Epithelial cell of esophagus (primary cell): ENCODE data around the gene SMS.

ENCODE experiments used
- DNase-seq: peaks from one replicate; pipeline ENCODE4 v3.0.0; 2010; ENCODE audit warnings: low read depth
- H3K4me3 ChIP-seq: 2 replicates; pipeline ENCODE4 v1.5.1; 2011; ENCODE audit warnings: mild to moderate bottlenecking, low read length, control low read depth
- TF ChIP-seq, protein P1 (sequence below): IDR thresholded peaks from 2 replicates; pipeline ENCODE4 v1.5.1; 2011; ENCODE audit warnings: low read depth, mild to moderate bottlenecking, low read length, control low read depth, inconsistent platforms; ENCODE audit not compliant: insufficient read depth; ENCODE audit errors: missing control alignments

The SMS gene

DNA sequence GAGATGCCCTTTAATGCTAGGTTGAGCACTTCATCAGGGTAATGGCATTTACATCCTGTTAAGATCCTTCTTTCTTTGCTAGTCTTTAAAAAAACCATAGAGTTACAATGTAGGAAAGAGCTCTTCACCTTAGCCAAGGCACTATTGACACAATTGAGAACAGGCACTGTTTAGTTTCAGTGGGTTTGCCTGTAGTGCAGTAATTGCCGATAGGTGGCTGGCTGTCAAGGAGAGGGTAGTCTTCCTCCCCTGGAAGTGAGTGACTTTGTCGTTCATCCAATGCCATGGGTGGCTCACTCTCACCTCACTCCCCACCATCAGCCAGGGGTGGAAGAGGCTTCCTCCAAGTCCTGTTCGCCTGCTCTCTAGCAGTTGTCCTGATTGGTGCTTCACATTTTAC is 34.7 kb downstream of the SMS start:
- no peak for DNase-seq
- TF ChIP-seq, protein P1, sequence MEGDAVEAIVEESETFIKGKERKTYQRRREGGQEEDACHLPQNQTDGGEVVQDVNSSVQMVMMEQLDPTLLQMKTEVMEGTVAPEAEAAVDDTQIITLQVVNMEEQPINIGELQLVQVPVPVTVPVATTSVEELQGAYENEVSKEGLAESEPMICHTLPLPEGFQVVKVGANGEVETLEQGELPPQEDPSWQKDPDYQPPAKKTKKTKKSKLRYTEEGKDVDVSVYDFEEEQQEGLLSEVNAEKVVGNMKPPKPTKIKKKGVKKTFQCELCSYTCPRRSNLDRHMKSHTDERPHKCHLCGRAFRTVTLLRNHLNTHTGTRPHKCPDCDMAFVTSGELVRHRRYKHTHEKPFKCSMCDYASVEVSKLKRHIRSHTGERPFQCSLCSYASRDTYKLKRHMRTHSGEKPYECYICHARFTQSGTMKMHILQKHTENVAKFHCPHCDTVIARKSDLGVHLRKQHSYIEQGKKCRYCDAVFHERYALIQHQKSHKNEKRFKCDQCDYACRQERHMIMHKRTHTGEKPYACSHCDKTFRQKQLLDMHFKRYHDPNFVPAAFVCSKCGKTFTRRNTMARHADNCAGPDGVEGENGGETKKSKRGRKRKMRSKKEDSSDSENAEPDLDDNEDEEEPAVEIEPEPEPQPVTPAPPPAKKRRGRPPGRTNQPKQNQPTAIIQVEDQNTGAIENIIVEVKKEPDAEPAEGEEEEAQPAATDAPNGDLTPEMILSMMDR: no peak
- H3K4me3 ChIP-seq: no peak overlapping the region

DNA sequence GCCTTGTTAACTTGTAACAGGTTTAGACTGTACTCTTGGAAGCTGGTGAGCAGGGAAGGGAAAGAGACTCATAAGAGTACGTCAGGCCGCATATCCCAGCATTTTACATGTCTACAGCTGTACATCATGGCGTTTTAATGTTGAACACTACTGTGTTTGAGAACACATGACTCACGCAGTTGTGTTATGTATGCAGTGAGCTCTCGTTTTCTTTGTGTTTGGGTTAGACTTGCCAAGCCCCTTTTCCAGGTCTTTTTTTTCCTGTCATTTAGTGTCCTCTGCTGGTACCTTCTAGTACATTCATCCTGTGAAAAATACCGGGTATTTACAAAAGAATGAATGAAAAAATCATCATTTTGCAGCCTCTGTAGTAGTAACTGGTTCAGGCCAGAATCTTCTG is 35.3 kb downstream of the SMS start:
- peak; percentile 35 for DNase-seq

DNA sequence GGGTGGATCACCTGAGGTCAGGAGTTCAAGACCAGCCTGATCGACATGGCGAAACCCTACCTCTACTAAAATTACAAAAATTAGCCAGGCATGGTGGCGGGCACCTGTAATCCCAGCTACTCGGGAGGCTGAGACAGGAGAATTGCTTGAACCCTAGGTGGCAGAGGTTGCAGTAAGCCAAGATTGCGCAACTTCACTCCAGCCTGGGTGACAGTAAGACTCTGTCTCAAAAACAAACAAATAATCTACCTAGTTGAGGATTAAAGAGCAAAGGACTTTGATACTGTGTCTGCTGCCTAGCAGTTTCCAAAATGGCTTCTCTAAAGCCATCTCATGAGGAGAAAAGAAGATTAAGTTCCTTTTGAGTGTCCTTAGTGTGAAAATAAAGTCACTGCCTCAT is 37.8 kb downstream of the SMS start:
- TF ChIP-seq, protein P1: no peak
- H3K4me3 ChIP-seq: no peak overlapping the region
- DNase-seq: no peak

More for the DNA sequence above, 35.3 kb downstream of the SMS start:
- H3K4me3 ChIP-seq: no peak overlapping the region
- TF ChIP-seq, protein P1: peak; percentile 25

DNA sequence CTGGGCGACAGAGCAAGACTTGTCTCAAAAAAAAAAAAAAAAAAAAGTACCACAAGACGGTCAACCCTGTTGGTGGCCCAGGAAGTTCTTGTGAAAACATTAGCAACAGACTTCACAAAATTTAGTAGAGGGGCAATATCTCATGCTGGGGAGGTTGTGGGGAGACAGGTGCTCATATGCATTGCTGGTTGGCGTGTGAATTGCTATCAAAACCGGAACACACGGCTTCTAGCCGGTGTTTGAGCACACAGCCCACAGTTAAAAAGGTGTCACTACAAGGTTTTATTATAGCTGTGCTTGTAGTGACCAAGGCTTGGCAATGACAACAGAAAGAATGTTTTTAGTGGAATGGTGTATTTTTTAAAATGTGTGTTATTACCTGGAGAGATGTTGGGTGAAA is 41.8 kb downstream of the SMS start:
- TF ChIP-seq, protein P1: no peak
- no peak for DNase-seq
- H3K4me3 ChIP-seq: no peak overlapping the region

DNA sequence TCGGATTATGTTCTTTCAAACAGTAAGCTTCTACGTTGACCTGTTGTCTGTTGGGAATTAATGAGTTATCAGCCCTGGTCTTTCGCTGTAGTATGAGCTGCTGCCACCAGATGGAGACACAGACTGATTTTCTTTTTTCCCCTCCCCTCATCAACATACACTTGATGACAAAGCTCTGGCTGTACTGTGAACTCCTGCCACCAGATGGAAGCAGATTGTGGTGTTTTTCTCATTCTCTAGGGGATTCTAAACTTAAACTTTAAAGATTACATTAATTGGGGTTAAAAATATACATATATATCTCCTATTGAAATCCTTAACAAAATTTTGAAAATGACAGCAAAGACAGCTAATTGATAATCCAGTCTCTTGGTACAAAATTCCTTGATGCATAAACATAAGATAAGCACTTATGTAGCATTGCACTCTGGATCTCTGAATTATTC is 44.8 kb downstream of the SMS start:
- TF ChIP-seq, protein P1: peak; percentile 81
- DNase-seq: peak; percentile 67
- no peak overlapping the region for H3K4me3 ChIP-seq

DNA sequence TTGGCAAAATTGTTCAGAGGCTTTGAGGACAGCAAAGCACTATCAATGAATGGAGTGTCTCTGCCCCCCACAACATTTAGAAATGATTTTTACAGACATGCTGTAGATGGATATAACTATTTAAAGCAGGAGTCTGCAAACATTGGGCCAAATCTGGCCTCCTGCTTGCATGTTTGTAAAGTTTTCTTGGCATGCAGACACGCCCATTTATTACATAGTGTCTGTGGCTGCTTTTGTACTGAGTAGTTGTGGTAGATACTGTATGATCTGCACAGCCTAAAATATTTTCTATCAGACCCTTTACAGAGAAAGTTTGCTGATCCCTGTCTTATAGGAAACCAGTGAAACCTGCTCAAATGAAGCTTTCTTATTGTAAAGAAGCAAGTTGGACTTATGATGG is 46.1 kb downstream of the SMS start:
- TF ChIP-seq, protein P1: no peak
- peak; percentile 36 for DNase-seq
- H3K4me3 ChIP-seq: no peak overlapping the region

DNA sequence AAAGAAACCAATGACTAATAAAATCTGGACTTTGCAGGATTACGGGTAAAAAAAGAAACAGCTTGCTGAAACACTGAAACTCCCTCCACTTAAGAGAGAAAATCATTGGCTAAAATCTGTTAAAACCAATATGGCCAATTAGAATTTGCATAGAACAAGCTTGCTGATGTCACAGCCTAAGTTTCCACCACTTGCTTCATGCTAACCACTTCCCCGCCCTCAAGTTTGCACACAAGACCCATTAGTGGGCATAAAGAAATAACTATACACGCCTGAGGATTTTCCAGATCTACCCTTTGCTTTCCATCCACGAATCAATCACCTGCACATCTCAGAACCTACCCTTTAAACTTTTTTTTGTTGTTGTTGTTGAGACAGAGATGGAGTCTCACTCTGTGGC is 48.9 kb downstream of the SMS start:
- no peak overlapping the region for H3K4me3 ChIP-seq
- no peak for DNase-seq
- TF ChIP-seq, protein P1: no peak
